Fibroblast of pulmonary artery (primary cell): ENCODE results near the gene TRAPPC12.

Source experiments
- DNase-seq: peaks from one replicate; pipeline ENCODE4 v3.0.0-alpha.2; 2010; ENCODE audit warnings: low read depth
- H3K4me3 ChIP-seq: replicated peaks from 2 replicates; pipeline ENCODE4 v1.5.1; 2011; ENCODE audit warnings: low read depth, mild to moderate bottlenecking, control low read depth, low read length, moderate library complexity
- TF ChIP-seq, protein P1 (sequence below): IDR thresholded peaks from 2 replicates; pipeline ENCODE4 v1.5.1; 2011; ENCODE audit warnings: mild to moderate bottlenecking, control low read depth, low read length, inconsistent platforms; ENCODE audit errors: missing control alignments

The TRAPPC12 gene

DNA sequence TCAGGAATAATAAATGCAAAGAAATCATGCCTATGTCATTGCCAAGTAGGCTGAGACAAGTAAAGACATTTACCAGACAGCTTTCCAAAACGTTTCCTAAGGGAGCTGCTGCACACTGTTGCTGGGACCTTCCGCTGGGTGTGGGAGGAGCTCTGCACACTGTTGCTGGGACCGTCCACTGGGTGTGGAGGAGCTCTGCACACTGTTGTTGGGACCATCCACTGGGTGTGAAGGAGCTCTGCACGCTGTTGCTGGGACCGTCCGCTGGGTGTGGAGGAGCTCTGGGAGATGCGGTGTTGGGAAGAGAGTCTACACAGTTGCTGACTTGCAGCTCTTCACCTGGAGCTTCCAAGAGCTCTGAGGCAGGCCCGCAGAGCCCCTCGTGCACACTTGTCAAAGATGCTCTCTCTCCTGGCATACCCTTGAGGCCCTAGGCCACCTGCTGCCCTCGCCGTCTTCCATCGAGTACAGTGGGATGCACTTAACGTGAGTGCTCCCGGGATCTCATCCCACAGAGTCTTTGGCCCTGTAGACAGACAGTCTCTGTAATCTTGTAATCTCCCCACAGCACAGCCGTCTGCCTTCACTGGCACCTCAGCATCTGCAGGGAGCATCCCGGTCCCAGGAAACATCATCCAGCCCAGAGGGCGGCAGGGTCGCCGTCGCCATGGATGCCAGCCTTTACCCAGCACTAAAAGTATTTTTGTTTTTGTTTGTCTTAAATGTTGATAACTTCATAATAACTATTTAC lies 51.4 kb downstream of the TRAPPC12 start:
- H3K4me3 ChIP-seq, result no peak overlapping the region
- no peak for DNase-seq
- TF ChIP-seq, protein P1, sequence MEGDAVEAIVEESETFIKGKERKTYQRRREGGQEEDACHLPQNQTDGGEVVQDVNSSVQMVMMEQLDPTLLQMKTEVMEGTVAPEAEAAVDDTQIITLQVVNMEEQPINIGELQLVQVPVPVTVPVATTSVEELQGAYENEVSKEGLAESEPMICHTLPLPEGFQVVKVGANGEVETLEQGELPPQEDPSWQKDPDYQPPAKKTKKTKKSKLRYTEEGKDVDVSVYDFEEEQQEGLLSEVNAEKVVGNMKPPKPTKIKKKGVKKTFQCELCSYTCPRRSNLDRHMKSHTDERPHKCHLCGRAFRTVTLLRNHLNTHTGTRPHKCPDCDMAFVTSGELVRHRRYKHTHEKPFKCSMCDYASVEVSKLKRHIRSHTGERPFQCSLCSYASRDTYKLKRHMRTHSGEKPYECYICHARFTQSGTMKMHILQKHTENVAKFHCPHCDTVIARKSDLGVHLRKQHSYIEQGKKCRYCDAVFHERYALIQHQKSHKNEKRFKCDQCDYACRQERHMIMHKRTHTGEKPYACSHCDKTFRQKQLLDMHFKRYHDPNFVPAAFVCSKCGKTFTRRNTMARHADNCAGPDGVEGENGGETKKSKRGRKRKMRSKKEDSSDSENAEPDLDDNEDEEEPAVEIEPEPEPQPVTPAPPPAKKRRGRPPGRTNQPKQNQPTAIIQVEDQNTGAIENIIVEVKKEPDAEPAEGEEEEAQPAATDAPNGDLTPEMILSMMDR, result no peak

DNA sequence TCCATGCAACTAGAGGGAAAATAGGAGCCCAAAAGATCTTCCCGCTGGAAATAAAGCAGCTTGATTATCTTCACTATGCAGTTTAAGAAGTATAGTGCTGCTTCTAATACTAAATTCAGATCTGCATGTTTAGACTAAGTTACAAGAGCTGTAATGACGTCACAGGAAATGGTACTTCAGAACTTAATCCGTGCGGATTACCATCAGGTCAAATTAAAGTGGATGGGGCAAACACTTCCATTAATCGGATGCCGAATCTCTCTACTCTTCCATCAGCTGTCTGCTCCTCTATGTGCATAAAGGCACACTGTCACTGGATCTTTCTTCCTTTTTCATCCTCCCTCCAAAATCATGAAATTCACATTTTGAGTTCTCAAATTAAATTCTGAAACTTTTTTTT lies 52.6 kb downstream of the TRAPPC12 start:
- TF ChIP-seq, protein P1, result no peak
- DNase-seq, result no peak
- no peak overlapping the region for H3K4me3 ChIP-seq

DNA sequence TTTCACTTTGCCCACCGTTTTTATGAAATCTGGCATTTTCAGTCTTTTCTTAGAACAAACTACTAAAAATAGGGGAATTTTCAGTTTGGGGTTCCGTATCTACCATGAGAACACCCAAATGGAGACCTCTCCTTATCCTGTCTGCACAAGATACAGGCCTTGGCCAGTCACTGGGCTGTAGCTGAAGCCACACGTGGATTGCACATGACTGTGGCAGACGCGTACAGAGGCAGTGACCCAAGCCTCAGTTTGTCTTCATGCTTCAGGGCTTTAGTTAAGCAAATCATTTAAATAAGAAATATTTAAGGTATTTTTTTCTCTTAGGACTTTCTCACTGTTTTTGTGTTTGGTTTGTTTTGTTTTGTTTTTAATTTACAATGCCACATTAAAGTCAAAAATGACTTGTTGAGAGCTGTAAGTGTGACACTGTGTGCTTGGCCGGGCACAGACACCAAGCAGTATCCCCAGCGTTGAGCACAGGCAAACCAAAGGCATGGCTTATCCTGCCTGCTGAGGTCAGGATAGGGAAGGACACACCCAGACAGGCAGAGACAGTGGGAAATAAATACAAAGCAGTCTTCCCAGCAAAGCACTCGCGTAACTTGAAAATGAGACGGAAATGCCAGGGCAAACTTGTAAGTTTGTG lies 53.3 kb downstream of the TRAPPC12 start:
- DNase-seq, result no peak
- TF ChIP-seq, protein P1, result no peak
- no peak overlapping the region for H3K4me3 ChIP-seq

DNA sequence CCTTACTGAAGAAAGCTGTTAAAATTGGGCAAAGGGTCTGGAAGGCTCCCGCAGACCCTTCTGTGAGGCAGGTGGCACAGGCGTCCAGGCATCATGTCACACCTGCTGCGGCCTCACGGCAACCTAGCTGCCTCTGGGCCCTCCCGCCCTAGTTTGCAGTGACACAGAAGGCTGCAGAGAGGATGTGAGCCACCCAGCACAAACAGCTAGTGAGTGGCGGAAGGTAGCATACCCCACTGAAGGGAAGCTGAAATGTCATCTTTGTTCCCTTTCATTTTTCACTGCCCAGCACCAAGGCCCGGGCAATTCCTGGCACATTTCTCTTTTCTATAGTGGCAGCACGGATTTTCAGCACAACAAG lies 53.8 kb downstream of the TRAPPC12 start:
- no peak overlapping the region for H3K4me3 ChIP-seq
- DNase-seq, result no peak
- TF ChIP-seq, protein P1, result no peak

DNA sequence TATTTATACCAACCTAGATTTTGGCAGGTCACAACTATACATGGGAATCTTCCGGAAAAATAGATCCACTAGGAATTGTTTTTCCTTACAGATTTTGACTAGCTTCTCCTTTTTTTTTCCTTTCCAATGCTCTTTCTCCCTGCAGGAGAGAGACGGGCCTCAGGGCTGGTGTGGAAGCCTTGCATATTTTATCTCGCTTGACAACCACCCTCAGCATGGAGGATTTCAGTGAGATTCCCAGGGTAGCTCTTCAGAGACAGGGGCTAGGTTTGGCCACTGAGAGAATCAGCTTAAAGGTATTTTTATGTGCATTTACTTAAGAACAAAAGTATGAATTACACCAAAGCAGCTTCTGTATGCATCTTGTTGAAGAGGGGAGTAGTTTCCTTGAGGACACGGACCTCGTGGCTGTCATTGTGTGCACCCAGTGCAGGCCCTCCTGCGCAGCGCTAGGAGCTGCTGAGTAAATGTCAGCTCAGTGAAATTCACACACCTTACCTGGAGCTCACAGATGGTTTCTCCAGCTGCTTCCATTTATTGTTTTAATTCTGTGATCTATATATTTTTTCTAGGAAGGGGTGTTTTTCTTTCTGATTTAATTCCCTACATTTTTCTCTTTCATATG lies 54.4 kb downstream of the TRAPPC12 start:
- no peak for DNase-seq
- TF ChIP-seq, protein P1, result no peak
- no peak overlapping the region for H3K4me3 ChIP-seq

DNA sequence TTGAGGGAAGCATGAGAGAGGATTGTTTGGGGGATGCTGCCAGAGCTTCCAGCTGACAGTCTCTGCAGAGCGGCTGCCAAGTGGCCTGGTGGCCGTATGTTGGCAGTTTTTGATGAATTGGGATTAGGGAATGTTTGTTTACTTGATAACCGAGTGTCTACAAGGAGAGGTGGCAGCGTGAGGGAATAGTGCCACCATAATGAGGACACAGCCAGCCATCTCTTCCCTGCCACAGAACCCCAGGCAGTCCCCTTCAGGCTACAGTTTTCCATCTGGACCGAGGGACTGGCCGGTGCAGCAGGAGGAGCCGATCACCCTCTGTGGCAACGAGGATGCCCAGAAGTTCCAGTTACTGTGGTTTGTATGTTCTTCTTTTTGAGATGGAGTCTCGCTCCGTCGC lies 55.2 kb downstream of the TRAPPC12 start:
- H3K4me3 ChIP-seq, result no peak overlapping the region
- TF ChIP-seq, protein P1, result no peak
- no peak for DNase-seq
